SK-N-MC (cell line): ENCODE data around the gene TRIM37.

Source experiments
- EZH2 ChIP-seq: fragments of 200-600 bp; sonication (generic); IDR thresholded peaks from one replicate; pipeline ENCODE4 v1.6.1; 2017; ENCODE audit warnings: antibody characterized with exemption
- POLR2AphosphoS5 ChIP-seq: IDR thresholded peaks from 2 replicates; pipeline ENCODE4 v1.6.1; 2012; ENCODE audit warnings: mild to moderate bottlenecking, low read depth, low read length, borderline replicate concordance

- no peak for TF ChIP-seq POLR2AphosphoS5
- no peak for TF ChIP-seq EZH2
These were observed 608 bp upstream of the TRIM37 start for GRCh38 chr17:59107306-59107670.
